ENCODE data around the gene RAPGEF6.

DNA sequence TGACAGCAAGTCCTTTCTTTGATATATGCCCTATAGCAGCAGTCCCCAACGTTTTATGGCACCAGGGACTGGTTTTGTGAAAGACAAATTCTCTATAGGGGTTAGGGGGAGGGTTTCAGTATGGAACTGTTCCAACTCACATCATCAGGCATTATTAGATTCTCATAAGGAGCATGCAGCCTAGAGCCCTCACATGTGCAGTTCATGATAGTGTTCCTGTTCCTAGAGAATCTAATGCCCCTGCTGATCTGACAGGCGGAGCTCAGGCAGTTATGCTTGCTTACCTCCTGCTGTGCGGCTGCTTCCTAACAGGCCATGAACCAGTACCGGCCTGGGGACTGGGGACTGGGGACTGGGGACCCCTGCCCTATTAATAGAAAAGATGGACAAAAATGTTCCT is 2.7 kb upstream of the RAPGEF6 start:
- TF ChIP-seq POLR2A (IDR thresholded peaks at IDR 0.05; ENCODE audit: low read depth, low read length), result no peak
- no peak for TF ChIP-seq POLR2AphosphoS5 (IDR thresholded peaks at IDR 0.05; ENCODE audit: low read depth, low read length)
- TF ChIP-seq TAF1 (IDR thresholded peaks at IDR 0.05; ENCODE audit: borderline replicate concordance, low read depth, low read length), result no peak

All from GM12892 (cell line).